ENCODE data around the gene PTPRF.

GRCh38 chr1:43552059-43552742 lies 21.5 kb downstream of the PTPRF start:
- TF ChIP-seq CTCF (IDR thresholded peaks at IDR 0.05): no peak
- TF ChIP-seq ZFX (IDR thresholded peaks at IDR 0.05; ENCODE audit: borderline replicate concordance): no peak

Measured in 22Rv1 (cell line).